ENCODE measurements around the gene CHAD.

CHAD gene

GRCh38 chr17:50426814-50427787, 41.6 kb downstream of the CHAD start (continued):
- TF ChIP-seq, protein P1, sequence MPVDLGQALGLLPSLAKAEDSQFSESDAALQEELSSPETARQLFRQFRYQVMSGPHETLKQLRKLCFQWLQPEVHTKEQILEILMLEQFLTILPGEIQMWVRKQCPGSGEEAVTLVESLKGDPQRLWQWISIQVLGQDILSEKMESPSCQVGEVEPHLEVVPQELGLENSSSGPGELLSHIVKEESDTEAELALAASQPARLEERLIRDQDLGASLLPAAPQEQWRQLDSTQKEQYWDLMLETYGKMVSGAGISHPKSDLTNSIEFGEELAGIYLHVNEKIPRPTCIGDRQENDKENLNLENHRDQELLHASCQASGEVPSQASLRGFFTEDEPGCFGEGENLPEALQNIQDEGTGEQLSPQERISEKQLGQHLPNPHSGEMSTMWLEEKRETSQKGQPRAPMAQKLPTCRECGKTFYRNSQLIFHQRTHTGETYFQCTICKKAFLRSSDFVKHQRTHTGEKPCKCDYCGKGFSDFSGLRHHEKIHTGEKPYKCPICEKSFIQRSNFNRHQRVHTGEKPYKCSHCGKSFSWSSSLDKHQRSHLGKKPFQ (tag by site-specific recombination; IDR thresholded peaks at IDR 0.05): 0 out of 2 replicates have a peak, but pooled peaks have one; percentile 36
- no peak for TF ChIP-seq ZNF362 (tag by site-specific recombination; IDR thresholded peaks at IDR 0.05)
- TF ChIP-seq SP3 (tag by site-specific recombination; IDR thresholded peaks at IDR 0.05): peak; percentile 53
- TF ChIP-seq, protein P2, sequence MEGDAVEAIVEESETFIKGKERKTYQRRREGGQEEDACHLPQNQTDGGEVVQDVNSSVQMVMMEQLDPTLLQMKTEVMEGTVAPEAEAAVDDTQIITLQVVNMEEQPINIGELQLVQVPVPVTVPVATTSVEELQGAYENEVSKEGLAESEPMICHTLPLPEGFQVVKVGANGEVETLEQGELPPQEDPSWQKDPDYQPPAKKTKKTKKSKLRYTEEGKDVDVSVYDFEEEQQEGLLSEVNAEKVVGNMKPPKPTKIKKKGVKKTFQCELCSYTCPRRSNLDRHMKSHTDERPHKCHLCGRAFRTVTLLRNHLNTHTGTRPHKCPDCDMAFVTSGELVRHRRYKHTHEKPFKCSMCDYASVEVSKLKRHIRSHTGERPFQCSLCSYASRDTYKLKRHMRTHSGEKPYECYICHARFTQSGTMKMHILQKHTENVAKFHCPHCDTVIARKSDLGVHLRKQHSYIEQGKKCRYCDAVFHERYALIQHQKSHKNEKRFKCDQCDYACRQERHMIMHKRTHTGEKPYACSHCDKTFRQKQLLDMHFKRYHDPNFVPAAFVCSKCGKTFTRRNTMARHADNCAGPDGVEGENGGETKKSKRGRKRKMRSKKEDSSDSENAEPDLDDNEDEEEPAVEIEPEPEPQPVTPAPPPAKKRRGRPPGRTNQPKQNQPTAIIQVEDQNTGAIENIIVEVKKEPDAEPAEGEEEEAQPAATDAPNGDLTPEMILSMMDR (tag by site-specific recombination; IDR thresholded peaks at IDR 0.05): no peak
- TF ChIP-seq, protein P3, sequence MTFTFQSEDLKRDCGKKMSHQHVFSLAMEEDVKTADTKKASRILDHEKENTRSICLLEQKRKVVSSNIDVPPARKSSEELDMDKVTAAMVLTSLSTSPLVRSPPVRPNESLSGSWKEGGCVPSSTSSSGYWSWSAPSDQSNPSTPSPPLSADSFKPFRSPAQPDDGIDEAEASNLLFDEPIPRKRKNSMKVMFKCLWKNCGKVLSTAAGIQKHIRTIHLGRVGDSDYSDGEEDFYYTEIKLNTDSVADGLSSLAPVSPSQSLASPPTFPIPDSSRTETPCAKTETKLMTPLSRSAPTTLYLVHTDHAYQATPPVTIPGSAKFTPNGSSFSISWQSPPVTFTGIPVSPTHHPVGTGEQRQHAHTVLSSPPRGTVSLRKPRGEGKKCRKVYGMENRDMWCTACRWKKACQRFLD (tag by site-specific recombination; IDR thresholded peaks at IDR 0.05): no peak
- TF ChIP-seq ZBTB17 (tag by site-specific recombination; IDR thresholded peaks at IDR 0.05): peak; percentile 88
- no peak for TF ChIP-seq ZNF266 (tag by site-specific recombination; IDR thresholded peaks at IDR 0.05; ENCODE audit: low read depth)
- TF ChIP-seq ZFP3 (tag by site-specific recombination; IDR thresholded peaks at IDR 0.05; ENCODE audit: low read depth): no peak
- peak; percentile 43; the same call in 1 of the 2 replicates for TF ChIP-seq ZNF394 (tag by site-specific recombination; IDR thresholded peaks at IDR 0.05; ENCODE audit: borderline replicate concordance)
- TF ChIP-seq ZNF280C (tag by site-specific recombination; IDR thresholded peaks at IDR 0.05): no peak
- peak; percentile 65 for TF ChIP-seq ZNF335 (tag by site-specific recombination; conservative IDR thresholded peaks at IDR 0.05)
- peak; percentile 24; the same call in 1 of the 2 replicates for TF ChIP-seq ZNF580 (tag by site-specific recombination; IDR thresholded peaks at IDR 0.05)
- no peak for TF ChIP-seq ZNF837 (tag by site-specific recombination; IDR thresholded peaks at IDR 0.05)
- TF ChIP-seq ZSCAN30 (tag by site-specific recombination; IDR thresholded peaks at IDR 0.05): 0 out of 2 replicates have a peak, but pooled peaks have one; percentile 20
- TF ChIP-seq YY1 (tag by site-specific recombination; IDR thresholded peaks at IDR 0.05): no peak
- TF ChIP-seq ZBTB44 (tag by site-specific recombination; IDR thresholded peaks at IDR 0.05): no peak
- no peak for TF ChIP-seq ZNF324 (tag by site-specific recombination; IDR thresholded peaks at IDR 0.05)
- TF ChIP-seq ZEB2 (tag by site-specific recombination; IDR thresholded peaks at IDR 0.05): no peak
- TF ChIP-seq SP2 (tag by site-specific recombination; IDR thresholded peaks at IDR 0.05): peak; percentile 31
- TF ChIP-seq ZNF585B (tag by site-specific recombination; IDR thresholded peaks at IDR 0.05): no peak
- TF ChIP-seq ZNF114 (tag by site-specific recombination; IDR thresholded peaks at IDR 0.05): no peak
- no peak for TF ChIP-seq ZNF248 (tag by site-specific recombination; IDR thresholded peaks at IDR 0.05)
- TF ChIP-seq ZBTB48 (tag by site-specific recombination; IDR thresholded peaks at IDR 0.05): peak; percentile 98
- TF ChIP-seq ZNF221 (tag by site-specific recombination; IDR thresholded peaks at IDR 0.05; ENCODE audit: borderline replicate concordance): no peak
- no peak for TF ChIP-seq ZNF132 (tag by site-specific recombination; IDR thresholded peaks at IDR 0.05; ENCODE audit: borderline replicate concordance)
